ENCODE measurements around the gene VWA3A.
"Not testable (repeated sequence)": the region's sequence is repeated elsewhere in the genome, so short reads cannot be mapped to it uniquely, and the experiment has no call there.

The VWA3A gene

GRCh38 chr16:22141767-22142166 lies 49.4 kb downstream of the VWA3A start:
- no peak for DNase-seq

GRCh38 chr16:22144520-22144919 lies 52.2 kb downstream of the VWA3A start:
- DNase-seq: no peak

- DNase-seq: no peak
Measured at GRCh38 chr16:22147853-22148252, 55.5 kb downstream of the VWA3A start.

GRCh38 chr16:22151246-22151998 lies 59.1 kb downstream of the VWA3A start:
- no peak for DNase-seq

GRCh38 chr16:22152316-22152715 lies 60.0 kb downstream of the VWA3A start:
- no peak for DNase-seq

GRCh38 chr16:22153078-22153477 lies 60.7 kb downstream of the VWA3A start:
- not testable (repeated sequence) for DNase-seq

GRCh38 chr16:22161401-22161800 lies 69.1 kb downstream of the VWA3A start:
- DNase-seq: no peak

- DNase-seq: peak; percentile 2
Measured at GRCh38 chr16:22161999-22162655, 69.8 kb downstream of the VWA3A start, which contains the start of gene SDR42E2. Gene SDR42E2, plus strand, starts transcription at chr16:22162506. Its CDS starts 3,077 bp downstream, at chr16:22165583.

- DNase-seq: no peak
Measured at GRCh38 chr16:22162656-22163009, 70.3 kb downstream of the VWA3A start.

- no peak for DNase-seq
Measured at GRCh38 chr16:22163806-22164205, 71.5 kb downstream of the VWA3A start.

- no peak for DNase-seq
Measured at GRCh38 chr16:22164482-22164881, 72.1 kb downstream of the VWA3A start.

- DNase-seq: no peak
Measured at GRCh38 chr16:22165508-22166285, 73.4 kb downstream of the VWA3A start.

- no peak for DNase-seq
Measured at GRCh38 chr16:22171953-22172352, 79.6 kb downstream of the VWA3A start.

- DNase-seq: not testable (repeated sequence)
Measured at GRCh38 chr16:22172642-22173041, 80.3 kb downstream of the VWA3A start.

GRCh38 chr16:22174642-22175041 lies 82.3 kb downstream of the VWA3A start:
- DNase-seq: no peak

- DNase-seq: no peak
Measured at GRCh38 chr16:22177968-22178930, 85.9 kb downstream of the VWA3A start.

- no peak for DNase-seq
Measured at GRCh38 chr16:22181426-22181825, 89.1 kb downstream of the VWA3A start.

- no peak for DNase-seq
Measured at GRCh38 chr16:22181843-22182242, 89.5 kb downstream of the VWA3A start.

- no peak for DNase-seq
Measured at GRCh38 chr16:22183335-22183734, 91.0 kb downstream of the VWA3A start.

- no peak for DNase-seq
Measured at GRCh38 chr16:22183901-22184614, 91.7 kb downstream of the VWA3A start.

GRCh38 chr16:22184615-22184968 lies 92.3 kb downstream of the VWA3A start:
- DNase-seq: no peak

- DNase-seq: no peak
Measured at GRCh38 chr16:22186517-22186916, 94.2 kb downstream of the VWA3A start.

All from CD4-positive, alpha-beta T cell treated with Interleukin-4 for 4 hours (primary cell).